Vagina (tissue), 2 donors: Measurements from ENCODE around the gene GRHL3.

Source experiments
- POLR2A ChIP-seq, 2 donors: fragments of 450-650 bp; IDR thresholded peaks; one replicate each; pipeline ENCODE4 v1.6.1; 2017; ENCODE audit warnings: antibody characterized with exemption in 2 of 2, mild to moderate bottlenecking in 2 of 2, moderate library complexity in 2 of 2
- TF ChIP-seq, protein P1 (sequence below), 3 experiments: fragments of 450-650 bp in 2 of 3; fragments of 200-600 bp in 1 of 3; sonication (generic) in 1 of 3; IDR thresholded peaks; one replicate each; pipeline ENCODE4 v1.5.1; 2017 to 2019; ENCODE audit warnings: antibody characterized with exemption in 3 of 3, mild to moderate bottlenecking in 2 of 3, moderate library complexity in 2 of 3

DNA sequence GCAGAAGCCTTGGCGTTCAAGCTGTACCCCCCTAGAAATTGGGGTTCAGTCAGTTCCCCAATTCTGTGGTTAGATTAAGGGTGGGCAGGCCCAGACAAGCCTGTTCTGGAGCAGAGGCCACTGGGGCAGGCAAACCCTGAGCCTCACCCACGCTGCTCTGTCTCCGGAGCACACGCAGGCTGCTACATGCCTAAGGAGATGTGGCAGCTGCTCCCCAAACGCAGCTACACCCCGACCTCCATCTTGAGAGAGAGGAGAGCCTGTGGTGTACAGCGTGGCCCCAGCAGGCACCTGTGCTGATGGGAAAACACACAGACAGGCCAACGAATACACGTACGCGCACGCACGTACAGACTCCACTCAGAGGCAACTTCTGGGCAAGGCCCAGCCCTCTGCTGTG, 33.9 kb upstream of the GRHL3 start:
- TF ChIP-seq, protein P1, sequence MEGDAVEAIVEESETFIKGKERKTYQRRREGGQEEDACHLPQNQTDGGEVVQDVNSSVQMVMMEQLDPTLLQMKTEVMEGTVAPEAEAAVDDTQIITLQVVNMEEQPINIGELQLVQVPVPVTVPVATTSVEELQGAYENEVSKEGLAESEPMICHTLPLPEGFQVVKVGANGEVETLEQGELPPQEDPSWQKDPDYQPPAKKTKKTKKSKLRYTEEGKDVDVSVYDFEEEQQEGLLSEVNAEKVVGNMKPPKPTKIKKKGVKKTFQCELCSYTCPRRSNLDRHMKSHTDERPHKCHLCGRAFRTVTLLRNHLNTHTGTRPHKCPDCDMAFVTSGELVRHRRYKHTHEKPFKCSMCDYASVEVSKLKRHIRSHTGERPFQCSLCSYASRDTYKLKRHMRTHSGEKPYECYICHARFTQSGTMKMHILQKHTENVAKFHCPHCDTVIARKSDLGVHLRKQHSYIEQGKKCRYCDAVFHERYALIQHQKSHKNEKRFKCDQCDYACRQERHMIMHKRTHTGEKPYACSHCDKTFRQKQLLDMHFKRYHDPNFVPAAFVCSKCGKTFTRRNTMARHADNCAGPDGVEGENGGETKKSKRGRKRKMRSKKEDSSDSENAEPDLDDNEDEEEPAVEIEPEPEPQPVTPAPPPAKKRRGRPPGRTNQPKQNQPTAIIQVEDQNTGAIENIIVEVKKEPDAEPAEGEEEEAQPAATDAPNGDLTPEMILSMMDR (IDR thresholded peaks at IDR 0.05) = no peak
- no peak for TF ChIP-seq POLR2A (IDR thresholded peaks at IDR 0.05)
